B cell (primary cell): Measurements from ENCODE around the gene MRPL36. TPM values are rescaled to one million over a fixed set of nuclear protein-coding genes. Genes with fewer than 3 reads are reported as not detected.

Experiments used
- ATAC-seq: fragments of 200-7000 bp; cut with Tn5 transposase; one replicate; pipeline ENCODE4 v1.10.0; 2021; ENCODE audit warnings: low read depth, mild to moderate bottlenecking, moderate number of reproducible peaks, moderate library complexity
- CTCF ChIA-PET: fragments of 350-600 bp; sonication (Branson Sonifier 250); formaldehyde crosslinking; loops from one replicate; lab custom pipeline; 2021; ENCODE audit warnings: antibody characterized with exemption, inconsistent platforms; lab: Charles Lee
- POLR2A ChIA-PET: fragments of 350-600 bp; sonication (Branson Sonifier 250); formaldehyde crosslinking; loops from one replicate; lab custom pipeline; 2021; ENCODE audit warnings: antibody characterized with exemption; lab: Charles Lee
- DNase-seq: peaks from one replicate; pipeline ENCODE4 v3.0.0; 2013
- H2AFZ ChIP-seq: 2 replicates; pipeline ENCODE4 v1.6.1; 2012; ENCODE audit warnings: mild to moderate bottlenecking, low read depth, low read length; ENCODE audit not compliant: insufficient read depth, poor library complexity, severe bottlenecking
- H3K27ac ChIP-seq, 2 donors: 1 replicate in 1 of 2; 2 replicates in 1 of 2; pipeline ENCODE4 v1.5.1; 2012 to 2013; ENCODE audit warnings: low read length in 2 of 2, mild to moderate bottlenecking in 2 of 2, moderate library complexity in 1 of 2
- H3K27me3 ChIP-seq, 4 experiments: fragments of 200-600 bp in 1 of 4; sonication (generic) in 1 of 4; replicated peaks in 1 of 4; 1 replicate in 2 of 4; 2 replicates in 2 of 4; pipeline versions ENCODE4 v1.6.1 to v1.7.0; 2013 to 2016; ENCODE audit warnings: low read length in 3 of 4, mild to moderate bottlenecking in 2 of 4, mixed read lengths in 1 of 4, moderate library complexity in 1 of 4; ENCODE audit not compliant: insufficient read depth in 4 of 4, control insufficient read depth in 3 of 4; ENCODE audit errors: control extremely low read depth in 1 of 4
- H3K36me3 ChIP-seq, 2 experiments: replicated peaks in 1 of 2; 1 replicate in 1 of 2; 2 replicates in 1 of 2; pipeline versions ENCODE4 v1.6.1 to v1.7.1; 2013; ENCODE audit warnings: low read length in 1 of 2; ENCODE audit not compliant: insufficient read depth in 2 of 2, control insufficient read depth in 1 of 2; ENCODE audit errors: control extremely low read depth in 1 of 2, extremely low read depth in 1 of 2
- H3K4me1 ChIP-seq, 2 donors: fragments of 200-600 bp in 1 of 2; sonication (generic) in 1 of 2; 1 replicate in 1 of 2; 2 replicates in 1 of 2; pipeline versions ENCODE4 v1.5.1 to v1.6.1; 2013 to 2017; ENCODE audit warnings: low read length in 2 of 2; ENCODE audit not compliant: control insufficient read depth in 2 of 2, insufficient read depth in 2 of 2
- H3K4me2 ChIP-seq: replicated peaks from 2 replicates; pipeline ENCODE3; 2012; ENCODE audit warnings: mild to moderate bottlenecking, low read depth, low read length; ENCODE audit not compliant: poor library complexity, severe bottlenecking
- H3K4me3 ChIP-seq, 5 experiments: fragments of 200-600 bp in 1 of 5; sonication (generic) in 1 of 5; 1 replicate in 3 of 5; 2 replicates in 2 of 5; pipeline versions ENCODE4 v1.5.1 to v1.7.0; 2011 to 2016; ENCODE audit warnings: low read length in 4 of 5, mild to moderate bottlenecking in 4 of 5, low read depth in 2 of 5, control low read depth in 1 of 5, moderate library complexity in 1 of 5; ENCODE audit not compliant: insufficient read depth in 1 of 5; ENCODE audit errors: control extremely low read depth in 1 of 5, extremely low read depth in 1 of 5
- H3K79me2 ChIP-seq: fragments of 200-600 bp; sonication (generic); one replicate; pipeline ENCODE4 v1.6.0; 2016; ENCODE audit warnings: low read length; ENCODE audit not compliant: control insufficient read depth, insufficient read depth
- H3K9ac ChIP-seq: fragments of 200-600 bp; sonication (generic); 2 replicates; pipeline ENCODE4 v1.6.1; 2017; ENCODE audit warnings: mild to moderate bottlenecking, low read length, moderate library complexity
- H3K9me3 ChIP-seq, 3 donors: one replicate each; pipeline versions ENCODE4 v1.6.1 to v1.7.1; 2013; ENCODE audit warnings: low read length in 2 of 3; ENCODE audit not compliant: control insufficient read depth in 2 of 3, insufficient read depth in 1 of 3; ENCODE audit errors: control extremely low read depth in 1 of 3
- H4K20me1 ChIP-seq: 2 replicates; pipeline ENCODE4 v1.6.0; 2012; ENCODE audit warnings: mild to moderate bottlenecking, low read length; ENCODE audit not compliant: insufficient read depth, control insufficient read depth, poor library complexity, severe bottlenecking
- H3K27ac Mint-ChIP-seq: one replicate; pipeline ENCODE4 v1.8.0; 2021; ENCODE audit warnings: mixed read lengths
- H3K27me3 Mint-ChIP-seq: one replicate; pipeline ENCODE4 v1.8.0; 2021; ENCODE audit warnings: mixed read lengths
- H3K4me1 Mint-ChIP-seq: one replicate; pipeline ENCODE4 v1.8.0; 2021; ENCODE audit warnings: mixed read lengths
- H3K4me3 Mint-ChIP-seq: one replicate; pipeline ENCODE4 v1.8.0; 2021; ENCODE audit warnings: mixed read lengths
- H3K9me3 Mint-ChIP-seq: one replicate; pipeline ENCODE4 v1.8.0; 2022; ENCODE audit warnings: mixed read lengths; ENCODE audit not compliant: insufficient read depth
- EZH2 ChIP-seq: IDR thresholded peaks from 2 replicates; pipeline ENCODE4 v1.6.1; 2012; ENCODE audit warnings: borderline replicate concordance, low read depth, mild to moderate bottlenecking, moderate library complexity, low read length; ENCODE audit not compliant: insufficient read depth, poor library complexity, severe bottlenecking
- WGBS: methylation state at CpG from one replicate; pipeline ENCODE4 v1.1.5; 2013; ENCODE audit warnings: missing lambda C conversion rate; ENCODE audit not compliant: insufficient coverage; 5-methylcytosine and 5-hydroxymethylcytosine counted together
- intact Hi-C: fragments of 100-400 bp; cut with micrococcal nuclease; formaldehyde crosslinking; loops from one replicate; pipeline ENCODE4 v1.10.0; 2022
- polyA plus RNA-seq: library from polyadenylated mRNA; depleted of rRNA; stranded (reverse); fragments of >200 nt; gene quantifications from 2 replicates; pipeline ENCODE4 v1.2.3, GENCODE V29; 2012
- total RNA-seq, 2 donors: library from RNA; stranded (reverse); fragments of 120-200 nt in 1 of 2; gene quantifications; 1 replicate in 1 of 2; 2 replicates in 1 of 2; pipeline versions ENCODE4 v1.2.3 to v1.2.4, GENCODE V29; 2013 to 2022
- TF ChIP-seq, protein P1 (sequence below): fragments of 200-600 bp; IDR thresholded peaks from one replicate; pipeline ENCODE4 v1.8.0; 2022; ENCODE audit warnings: antibody characterized with exemption, mild to moderate bottlenecking

MRPL36 gene
- total and polyA plus RNA-seq, 2 donors (not counting 1 experiment from before 2014, with no cell fraction given), result 12.5 to 25.0 TPM

DNA sequence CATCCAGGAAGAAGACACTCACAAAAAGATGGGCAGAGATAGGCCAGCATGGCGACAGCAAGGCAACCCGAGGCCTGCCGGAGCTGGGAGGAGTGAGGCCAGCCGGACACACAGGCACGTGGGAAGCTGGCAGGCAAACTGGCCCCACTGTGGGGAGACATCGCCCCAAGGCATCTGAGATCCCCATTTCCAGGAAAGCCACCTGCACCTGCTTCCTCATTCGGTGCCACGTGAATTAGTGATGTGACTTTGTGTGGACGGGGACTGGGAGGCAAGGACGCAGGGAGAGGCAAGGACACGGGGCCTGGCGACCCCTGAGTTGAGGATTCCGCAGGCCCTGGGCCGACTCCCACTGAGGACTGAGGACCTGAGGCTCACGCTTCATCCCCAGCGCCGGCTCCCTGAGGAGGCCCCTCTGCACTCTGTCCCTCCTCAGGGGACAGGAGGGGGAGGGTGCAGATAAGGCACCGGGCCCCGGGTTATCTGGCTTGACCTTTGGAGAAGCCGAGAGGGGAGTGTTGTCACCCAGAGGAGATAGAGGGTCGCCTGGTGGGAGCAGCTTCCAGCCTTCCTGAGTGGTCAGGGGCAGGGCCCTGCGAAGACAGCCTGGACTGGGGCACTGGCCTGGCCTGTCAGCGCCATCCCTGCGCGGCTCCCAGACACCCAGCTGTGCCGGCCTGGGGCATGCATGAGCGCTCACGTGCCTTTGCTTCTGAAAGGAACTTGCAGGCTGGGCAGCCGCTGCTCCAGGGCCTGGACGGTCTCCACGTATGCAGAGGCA lies 41.3 kb upstream of the MRPL36 start:
- no peaks in the 10 kb centered on the region for H4K20me1 ChIP-seq
- ATAC-seq (no peak), DNase-seq (no peak)
- no peak for TF ChIP-seq EZH2
- intact Hi-C loops, result no loop called here
- WGBS, result 55% methylated on average over 29 of the region's 31 CpGs
- H3K27ac ChIP-seq, result no peak overlapping the region
- peaks cover 0 to 16% (median 0%) of the 10 kb centered on the region in 4 experiments for H3K27me3 ChIP-seq
- POLR2A ChIA-PET, result no interaction called here
- CTCF ChIA-PET, result no interaction called here
- Mint-ChIP-seq H3K27ac (no peak overlapping the region), H3K9me3 (no peaks in the 10 kb centered on the region), H3K4me1 (no peaks in the 10 kb centered on the region), H3K4me3 (no peak overlapping the region), H3K27me3 (peaks cover 28% of the 10 kb centered on the region)
- H3K9ac ChIP-seq, result no peak overlapping the region
- no peak overlapping the region for H3K4me3 ChIP-seq
- no peaks in the 10 kb centered on the region for H3K36me3 ChIP-seq
- no peaks in the 10 kb centered on the region for H3K4me1 ChIP-seq
- H3K4me2 ChIP-seq, result no peak overlapping the region
- no peaks in the 10 kb centered on the region for H3K79me2 ChIP-seq
- H2AFZ ChIP-seq, result no peak overlapping the region
- H3K9me3 ChIP-seq, result no peaks in the 10 kb centered on the region

DNA sequence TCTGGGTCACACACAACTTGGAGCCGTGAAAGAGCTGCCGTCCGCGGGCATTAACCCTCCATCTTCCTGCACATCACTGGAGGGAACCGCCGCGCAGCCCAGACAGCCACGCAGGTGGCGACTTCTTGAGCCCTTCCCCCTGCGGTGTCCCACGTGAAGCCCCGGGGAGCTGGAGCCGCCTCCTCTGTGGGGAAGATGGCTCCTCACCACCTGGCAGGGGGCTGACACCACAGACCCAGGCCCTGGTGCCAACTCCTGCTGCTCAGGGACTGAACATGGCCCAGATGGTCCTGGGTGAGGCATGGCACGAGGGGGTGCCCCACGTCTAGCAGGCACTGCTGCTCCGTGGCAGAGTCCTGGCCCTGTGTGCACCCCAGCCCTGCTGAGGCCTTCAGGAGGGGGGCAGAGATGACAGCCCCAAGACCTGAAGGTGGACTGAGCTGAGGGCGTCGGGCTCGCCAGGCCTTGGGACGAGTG lies 40.5 kb upstream of the MRPL36 start:
- H2AFZ ChIP-seq, result no peak overlapping the region
- Mint-ChIP-seq H3K4me3 (no peak overlapping the region), H3K9me3 (no peaks in the 10 kb centered on the region), H3K27me3 (peaks cover 28% of the 10 kb centered on the region), H3K27ac (no peak overlapping the region), H3K4me1 (no peaks in the 10 kb centered on the region)
- TF ChIP-seq EZH2, result no peak
- TF ChIP-seq, protein P1, sequence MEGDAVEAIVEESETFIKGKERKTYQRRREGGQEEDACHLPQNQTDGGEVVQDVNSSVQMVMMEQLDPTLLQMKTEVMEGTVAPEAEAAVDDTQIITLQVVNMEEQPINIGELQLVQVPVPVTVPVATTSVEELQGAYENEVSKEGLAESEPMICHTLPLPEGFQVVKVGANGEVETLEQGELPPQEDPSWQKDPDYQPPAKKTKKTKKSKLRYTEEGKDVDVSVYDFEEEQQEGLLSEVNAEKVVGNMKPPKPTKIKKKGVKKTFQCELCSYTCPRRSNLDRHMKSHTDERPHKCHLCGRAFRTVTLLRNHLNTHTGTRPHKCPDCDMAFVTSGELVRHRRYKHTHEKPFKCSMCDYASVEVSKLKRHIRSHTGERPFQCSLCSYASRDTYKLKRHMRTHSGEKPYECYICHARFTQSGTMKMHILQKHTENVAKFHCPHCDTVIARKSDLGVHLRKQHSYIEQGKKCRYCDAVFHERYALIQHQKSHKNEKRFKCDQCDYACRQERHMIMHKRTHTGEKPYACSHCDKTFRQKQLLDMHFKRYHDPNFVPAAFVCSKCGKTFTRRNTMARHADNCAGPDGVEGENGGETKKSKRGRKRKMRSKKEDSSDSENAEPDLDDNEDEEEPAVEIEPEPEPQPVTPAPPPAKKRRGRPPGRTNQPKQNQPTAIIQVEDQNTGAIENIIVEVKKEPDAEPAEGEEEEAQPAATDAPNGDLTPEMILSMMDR, result no peak
- no peaks in the 10 kb centered on the region for H3K36me3 ChIP-seq
- no peak overlapping the region for H3K4me2 ChIP-seq
- ChIA-PET CTCF (no interaction called here), POLR2A (no interaction called here)
- DNase-seq (no peak), ATAC-seq (no peak)
- H3K4me1 ChIP-seq, result no peaks in the 10 kb centered on the region
- H4K20me1 ChIP-seq, result no peaks in the 10 kb centered on the region
- 92% methylated on average over 20 of the region's 20 CpGs for whole genome bisulfite sequencing
- no peaks in the 10 kb centered on the region for H3K9me3 ChIP-seq
- no peak overlapping the region for H3K27ac ChIP-seq
- H3K79me2 ChIP-seq, result no peaks in the 10 kb centered on the region
- intact Hi-C loops, result no loop called here
- no peak overlapping the region for H3K4me3 ChIP-seq
- H3K9ac ChIP-seq, result no peak overlapping the region
- peaks cover 0 to 16% (median 0%) of the 10 kb centered on the region in 4 experiments for H3K27me3 ChIP-seq
